IMR-90 (cell line): ENCODE results near the gene YIPF3.

Experiments
- BHLHE40 ChIP-seq: fragments of 150-350 bp; IDR thresholded peaks from 2 replicates; pipeline ENCODE4 v1.6.1; 2016; ENCODE audit warnings: mild to moderate bottlenecking, low read depth, low read length
- CEBPB ChIP-seq: IDR thresholded peaks from 2 replicates; pipeline ENCODE4 v1.6.1; 2012; ENCODE audit warnings: low read depth, low read length, improper control_type of control experiment
- CHD1 ChIP-seq: IDR thresholded peaks from 2 replicates; pipeline ENCODE4 v1.6.1; 2012; ENCODE audit warnings: low read depth, low read length, improper control_type of control experiment
- CTCF ChIP-seq: conservative IDR thresholded peaks from 2 replicates; pipeline ENCODE4 v1.5.1; 2012; ENCODE audit warnings: mild to moderate bottlenecking, low read depth, low read length, improper control_type of control experiment
- ELK1 ChIP-seq: fragments of 150-350 bp; IDR thresholded peaks from 2 replicates; pipeline ENCODE4 v1.6.1; 2016; ENCODE audit warnings: low read depth, mild to moderate bottlenecking, low read length, moderate library complexity, borderline replicate concordance
- MAFK ChIP-seq: IDR thresholded peaks from 2 replicates; pipeline ENCODE4 v1.6.1; 2012; ENCODE audit warnings: low read depth, low read length, improper control_type of control experiment
- MAZ ChIP-seq: IDR thresholded peaks from 2 replicates; pipeline ENCODE4 v1.6.1; 2012; ENCODE audit warnings: low read depth, mild to moderate bottlenecking, low read length, improper control_type of control experiment, moderate library complexity, borderline replicate concordance
- MXI1 ChIP-seq: IDR thresholded peaks from 2 replicates; pipeline ENCODE4 v1.6.1; 2012; ENCODE audit warnings: low read depth, mild to moderate bottlenecking, low read length, moderate library complexity, borderline replicate concordance
- POLR2A ChIP-seq: IDR thresholded peaks from 2 replicates; pipeline ENCODE4 v1.6.1; 2012; ENCODE audit warnings: mild to moderate bottlenecking, low read depth, low read length
- RAD21 ChIP-seq: IDR thresholded peaks from 2 replicates; pipeline ENCODE4 v1.6.1; 2012; ENCODE audit warnings: low read length, improper control_type of control experiment
- RCOR1 ChIP-seq: IDR thresholded peaks from 2 replicates; pipeline ENCODE4 v1.6.1; 2012; ENCODE audit warnings: mild to moderate bottlenecking, low read length, improper control_type of control experiment; ENCODE audit not compliant: insufficient replicate concordance
- TF ChIP-seq, protein P1 (sequence below): fragments of 150-350 bp; IDR thresholded peaks from 2 replicates; pipeline ENCODE4 v1.6.1; 2017; ENCODE audit warnings: mild to moderate bottlenecking, antibody characterized with exemption, low read length, low read depth

DNA sequence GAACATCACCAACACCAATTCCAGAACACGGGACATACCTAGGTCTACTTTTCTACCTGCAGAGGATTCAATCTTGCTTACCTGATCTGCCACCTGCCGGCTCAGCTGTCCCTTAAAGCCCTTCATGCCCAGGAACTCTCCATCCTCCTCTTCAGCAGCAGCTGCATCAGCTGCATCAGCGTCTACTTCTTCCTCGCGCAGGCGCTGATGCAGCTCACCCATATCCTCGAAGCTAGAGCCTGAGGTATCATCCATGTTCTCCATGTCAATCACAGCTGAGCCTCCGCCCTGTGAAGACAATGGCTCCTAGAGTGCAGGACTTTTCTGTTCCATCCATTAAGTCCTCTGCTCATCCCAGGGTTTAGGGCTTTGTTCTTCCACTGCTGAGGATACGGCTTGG, 918 bp downstream of the YIPF3 start:
- TF ChIP-seq POLR2A (no peak), CTCF (no peak), RCOR1 (no peak), RAD21 (no peak), BHLHE40 (no peak), MAZ (no peak), ELK1 (no peak), CHD1 (no peak), MAFK (no peak), MXI1 (no peak), CEBPB (no peak)
- TF ChIP-seq, protein P1, sequence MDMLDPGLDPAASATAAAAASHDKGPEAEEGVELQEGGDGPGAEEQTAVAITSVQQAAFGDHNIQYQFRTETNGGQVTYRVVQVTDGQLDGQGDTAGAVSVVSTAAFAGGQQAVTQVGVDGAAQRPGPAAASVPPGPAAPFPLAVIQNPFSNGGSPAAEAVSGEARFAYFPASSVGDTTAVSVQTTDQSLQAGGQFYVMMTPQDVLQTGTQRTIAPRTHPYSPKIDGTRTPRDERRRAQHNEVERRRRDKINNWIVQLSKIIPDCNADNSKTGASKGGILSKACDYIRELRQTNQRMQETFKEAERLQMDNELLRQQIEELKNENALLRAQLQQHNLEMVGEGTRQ: no peak
